Activated T-helper 1 cell treated with anti-CD3 and anti-CD28 coated beads, Interleukin-2, amount 50 U/mL, for 16 hours (primary cell): ENCODE measurements around the gene AMZ2.
A peak's percentile ranks its signal among the peaks of the same experiment; 100 is the strongest.
"Not testable (repeated sequence)": the region's sequence is repeated elsewhere in the genome, so short reads cannot be mapped to it uniquely, and the experiment has no call there.

Experiments used
- DNase-seq, 2 donors: peaks; one replicate each; pipeline ENCODE4 v3.0.0-alpha.2; 2020; ENCODE audit warnings: low read depth in 1 of 2, low spot score in 1 of 2

The AMZ2 gene

GRCh38 chr17:68248891-68249290 is 1.0 kb downstream of the AMZ2 start:
- no peak for DNase-seq

GRCh38 chr17:68249354-68249765 is 1.5 kb downstream of the AMZ2 start:
- DNase-seq, result no peak

- DNase-seq, result not testable (repeated sequence)
Observed at GRCh38 chr17:68253426-68253825, 5.6 kb downstream of the AMZ2 start.

- no peak for DNase-seq
Observed at GRCh38 chr17:68255151-68255550, 7.3 kb downstream of the AMZ2 start.

- no peak for DNase-seq
Observed at GRCh38 chr17:68255731-68256538, 8.1 kb downstream of the AMZ2 start.

- not testable (repeated sequence) for DNase-seq
Observed at GRCh38 chr17:68256701-68257100, 8.9 kb downstream of the AMZ2 start.

- DNase-seq, result no peak
Observed at GRCh38 chr17:68257934-68258333, 10.1 kb downstream of the AMZ2 start.

- DNase-seq, result peak; percentile 44 to 61
Observed at GRCh38 chr17:68258890-68259647, 11.2 kb downstream of the AMZ2 start.

- not testable (repeated sequence) for DNase-seq
Observed at GRCh38 chr17:68259648-68259951, 11.8 kb downstream of the AMZ2 start.

- no peak for DNase-seq
Observed at GRCh38 chr17:68260051-68260762, 12.4 kb downstream of the AMZ2 start.

GRCh38 chr17:68262467-68262866 is 14.6 kb downstream of the AMZ2 start:
- DNase-seq, result not testable (repeated sequence)

GRCh38 chr17:68263101-68263681 is 15.3 kb downstream of the AMZ2 start:
- not testable (repeated sequence) for DNase-seq

GRCh38 chr17:68265833-68266232 is 18.0 kb downstream of the AMZ2 start:
- DNase-seq, result not testable (repeated sequence)

- no peak for DNase-seq
Observed at GRCh38 chr17:68273722-68274121, 25.9 kb downstream of the AMZ2 start.

- DNase-seq, result not testable (repeated sequence)
Observed at GRCh38 chr17:68276339-68276738, 28.5 kb downstream of the AMZ2 start.

- no peak for DNase-seq
Observed at GRCh38 chr17:68277807-68278206, 30.0 kb downstream of the AMZ2 start.

- not testable (repeated sequence) for DNase-seq
Observed at GRCh38 chr17:68281965-68282364, 34.1 kb downstream of the AMZ2 start.

GRCh38 chr17:68288375-68288774 is 40.5 kb downstream of the AMZ2 start:
- no peak for DNase-seq

- DNase-seq, result no peak
Observed at GRCh38 chr17:68288804-68289203, 41.0 kb downstream of the AMZ2 start.

- DNase-seq, result no peak
Observed at GRCh38 chr17:68289473-68289872, 41.6 kb downstream of the AMZ2 start.

- DNase-seq, result no peak
Observed at GRCh38 chr17:68289936-68290267, 42.1 kb downstream of the AMZ2 start.
